K562 (cell line): Measurements from ENCODE around the gene PGP. TPM values are rescaled to one million over a fixed set of nuclear protein-coding genes. Genes with fewer than 3 reads are reported as not detected.

ENCODE experiments used
- ETV5 ChIP-seq: sonication (generic); formaldehyde crosslinking; IDR thresholded peaks from 2 replicates; pipeline ENCODE4 v1.4.0; 2020; ENCODE audit warnings: low read depth, mild to moderate bottlenecking, missing genetic modification reagents
- FIP1L1 ChIP-seq: fragments of 200-400 bp; formaldehyde crosslinking; IDR thresholded peaks from 2 replicates; pipeline ENCODE4 v1.6.1; 2018; ENCODE audit warnings: mild to moderate bottlenecking, low read depth, low read length; ENCODE audit not compliant: poor library complexity, severe bottlenecking
- KLF6 ChIP-seq: fragments of 250-450 bp; sonication (Bioruptor Pico); IDR thresholded peaks from 2 replicates; pipeline ENCODE4 v1.4.0; 2020; ENCODE audit warnings: mild to moderate bottlenecking, moderate library complexity, borderline replicate concordance
- MAFF ChIP-seq: IDR thresholded peaks from 2 replicates; pipeline ENCODE4 v1.6.1; 2012; ENCODE audit warnings: low read length, improper control_type of control experiment
- NFATC3 ChIP-seq: fragments of 450-650 bp; IDR thresholded peaks from 2 replicates; pipeline ENCODE4 v1.6.1; 2017; ENCODE audit warnings: mild to moderate bottlenecking
- SREBF1 ChIP-seq: fragments of 150-350 bp; IDR thresholded peaks from 2 replicates; pipeline ENCODE4 v1.6.1; 2014; ENCODE audit warnings: antibody characterized with exemption, low read depth, low read length, borderline replicate concordance
- TAF7 ChIP-seq: fragments of 450-650 bp; IDR thresholded peaks from 2 replicates; pipeline ENCODE4 v1.6.1; 2016; ENCODE audit warnings: missing genetic modification characterization, missing compliant biosample characterization
- YBX1 ChIP-seq: fragments of 450-650 bp; IDR thresholded peaks from 2 replicates; pipeline ENCODE4 v1.7.1; 2016; ENCODE audit warnings: mild to moderate bottlenecking
- ZNF3 ChIP-seq: fragments of 250-450 bp; sonication (Bioruptor Pico); IDR thresholded peaks from 2 replicates; pipeline ENCODE4 v1.5.0; 2021; ENCODE audit warnings: mild to moderate bottlenecking, moderate library complexity
- ZNF507 ChIP-seq: conservative IDR thresholded peaks from 2 replicates; pipeline ENCODE4 v1.6.1; 2017; ENCODE audit warnings: missing genetic modification characterization, missing compliant biosample characterization
- ZNF644 ChIP-seq: fragments of 200-800 bp; sonication (Bioruptor generic); IDR thresholded peaks from 2 replicates; pipeline ENCODE4 v1.6.1; 2016; ENCODE audit warnings: low read depth, missing genetic modification characterization, missing compliant biosample characterization
- polyA plus RNA-seq, 8 experiments: library from polyadenylated mRNA; depleted of rRNA in 4 of 8; stranded (reverse) in 5 of 8; unstranded in 3 of 8; fragments of >200 nt; fragmentation: Nextera tagmentation in 2 of 8; fragmentation: Illumina TruSeq in 1 of 8; extraction: Ambion mirVana in 2 of 8; extraction: Trizol in 1 of 8; gene quantifications; 2 replicates each; pipeline versions ENCODE4 v1.2.1 to v1.2.3, GENCODE V29; 2011 to 2014; ENCODE audit warnings: inconsistent platforms in 1 of 8, missing spikeins in 1 of 8
- total RNA-seq, 7 experiments: library from RNA; depleted of rRNA in 6 of 7; stranded (reverse); fragments of >200 nt in 6 of 7; fragmentation: Illumina TruSeq in 2 of 7; extraction: Trizol in 2 of 7; gene quantifications; 2 replicates each; pipeline versions ENCODE4 v1.2.1 to v1.2.3, GENCODE V29; 2011 to 2021; ENCODE audit warnings: low replicate concordance in 1 of 7
- TF ChIP-seq, protein P1 (sequence below), 2 experiments: IDR thresholded peaks; 2 replicates each; pipeline ENCODE4 v1.6.1; 2011; ENCODE audit warnings: borderline replicate concordance in 1 of 2, control low read depth in 1 of 2, low read depth in 1 of 2, low read length in 1 of 2, mild to moderate bottlenecking in 1 of 2, mixed read lengths in 1 of 2, moderate library complexity in 1 of 2; ENCODE audit not compliant: insufficient read depth in 1 of 2, insufficient read length in 1 of 2, poor library complexity in 1 of 2, severe bottlenecking in 1 of 2; ENCODE audit errors: extremely low read depth in 1 of 2
- TF ChIP-seq, protein P2 (sequence below): IDR thresholded peaks from 2 replicates; pipeline ENCODE4 v1.6.1; 2012; ENCODE audit warnings: low read depth, low read length, improper control_type of control experiment, borderline replicate concordance
- TF ChIP-seq, protein P3 (sequence below): fragments of 450-650 bp; formaldehyde crosslinking; IDR thresholded peaks from 2 replicates; pipeline ENCODE4 v1.4.0; 2020; ENCODE audit warnings: mild to moderate bottlenecking, mixed read lengths

The PGP gene
- total and polyA plus RNA-seq, 9 of the 15 experiments (the other 6 are each of a cell fraction or from before 2014, with no cell fraction given), result 1.1 to 57.6 (median 19.6) TPM

DNA sequence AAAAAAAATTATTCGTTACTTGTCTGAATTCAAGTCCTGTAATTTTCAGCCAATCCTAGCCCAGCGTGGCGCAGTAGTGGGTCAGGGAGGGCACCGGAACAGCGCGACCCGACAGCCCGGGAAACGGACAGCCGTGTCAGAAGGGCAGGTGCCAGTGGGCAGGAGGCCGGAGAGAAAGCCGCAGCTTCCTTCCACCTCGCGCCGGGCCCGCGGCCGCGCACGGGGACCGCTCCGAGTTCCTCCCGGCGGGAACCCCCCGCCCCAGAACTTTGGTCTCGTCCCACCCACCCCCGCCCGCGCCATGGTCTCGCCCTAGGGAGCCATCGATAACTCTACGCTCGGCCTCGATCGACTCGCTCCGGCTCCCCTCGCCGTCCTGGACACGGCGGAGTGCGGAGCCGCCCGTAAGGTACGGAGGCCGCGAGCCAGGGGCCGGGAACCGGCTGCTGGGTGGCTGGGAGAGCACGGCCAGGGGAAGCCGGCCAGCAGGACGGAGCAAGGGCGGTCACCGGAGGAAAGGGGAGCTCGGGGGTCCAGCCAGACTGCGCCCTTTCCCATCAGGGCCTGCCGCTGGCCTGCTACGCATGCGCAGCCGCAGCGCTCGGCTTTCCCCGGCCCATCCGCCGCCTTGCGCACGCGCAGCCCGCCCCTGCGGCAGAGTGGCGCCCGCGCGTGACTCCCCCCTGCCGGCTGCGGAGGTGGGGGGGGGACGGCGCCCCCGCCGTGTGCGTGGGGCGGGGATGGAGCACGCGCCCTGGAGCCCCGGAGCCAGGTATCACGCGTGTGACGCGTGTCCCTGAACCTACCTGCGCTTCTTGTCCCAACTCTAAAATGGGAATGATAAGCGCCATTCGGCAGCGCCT, 9.3 kb downstream of the PGP start, which contains the start of gene MLST8 (continued):
- TF ChIP-seq MAFF (peak; percentile 16; the same call in 1 of the 2 replicates), ZNF3 (CRISPR knock-in tag) (no peak), NFATC3 (no peak), KLF6 (CRISPR knock-in tag) (peak; percentile 57; the same call in 1 of the 2 replicates), SREBF1 (peak; percentile 60; the same call in 1 of the 2 replicates), ETV5 (CRISPR knock-in tag) (peak; percentile 36; the same call in 1 of the 2 replicates), YBX1 (no peak), TAF7 (tag) (peak; percentile 59), ZNF644 (tag) (peak; percentile 39; the same call in 1 of the 2 replicates), ZNF507 (no peak), FIP1L1 (peak; percentile 80)
- TF ChIP-seq, protein P1, sequence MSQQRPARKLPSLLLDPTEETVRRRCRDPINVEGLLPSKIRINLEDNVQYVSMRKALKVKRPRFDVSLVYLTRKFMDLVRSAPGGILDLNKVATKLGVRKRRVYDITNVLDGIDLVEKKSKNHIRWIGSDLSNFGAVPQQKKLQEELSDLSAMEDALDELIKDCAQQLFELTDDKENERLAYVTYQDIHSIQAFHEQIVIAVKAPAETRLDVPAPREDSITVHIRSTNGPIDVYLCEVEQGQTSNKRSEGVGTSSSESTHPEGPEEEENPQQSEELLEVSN (IDR thresholded peaks at IDR 0.05; ENCODE audit: borderline replicate concordance in 1 of 2, extremely low read depth in 1 of 2, insufficient read depth in 1 of 2, insufficient read length in 1 of 2, low read depth in 1 of 2, low read length in 1 of 2, poor library complexity in 1 of 2, severe bottlenecking in 1 of 2), result peak; percentile 27 to 75
- TF ChIP-seq, protein P2, sequence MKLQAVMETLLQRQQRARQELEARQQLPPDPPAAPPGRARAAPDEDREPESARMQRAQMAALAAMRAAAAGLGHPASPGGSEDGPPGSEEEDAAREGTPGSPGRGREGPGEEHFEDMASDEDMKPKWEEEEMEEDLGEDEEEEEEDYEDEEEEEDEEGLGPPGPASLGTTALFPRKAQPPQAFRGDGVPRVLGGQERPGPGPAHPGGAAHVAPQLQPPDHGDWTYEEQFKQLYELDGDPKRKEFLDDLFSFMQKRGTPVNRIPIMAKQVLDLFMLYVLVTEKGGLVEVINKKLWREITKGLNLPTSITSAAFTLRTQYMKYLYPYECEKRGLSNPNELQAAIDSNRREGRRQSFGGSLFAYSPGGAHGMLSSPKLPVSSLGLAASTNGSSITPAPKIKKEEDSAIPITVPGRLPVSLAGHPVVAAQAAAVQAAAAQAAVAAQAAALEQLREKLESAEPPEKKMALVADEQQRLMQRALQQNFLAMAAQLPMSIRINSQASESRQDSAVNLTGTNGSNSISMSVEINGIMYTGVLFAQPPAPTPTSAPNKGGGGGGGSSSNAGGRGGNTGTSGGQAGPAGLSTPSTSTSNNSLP, result peak; percentile 44; the same call in 1 of the 2 replicates
- TF ChIP-seq, protein P3, sequence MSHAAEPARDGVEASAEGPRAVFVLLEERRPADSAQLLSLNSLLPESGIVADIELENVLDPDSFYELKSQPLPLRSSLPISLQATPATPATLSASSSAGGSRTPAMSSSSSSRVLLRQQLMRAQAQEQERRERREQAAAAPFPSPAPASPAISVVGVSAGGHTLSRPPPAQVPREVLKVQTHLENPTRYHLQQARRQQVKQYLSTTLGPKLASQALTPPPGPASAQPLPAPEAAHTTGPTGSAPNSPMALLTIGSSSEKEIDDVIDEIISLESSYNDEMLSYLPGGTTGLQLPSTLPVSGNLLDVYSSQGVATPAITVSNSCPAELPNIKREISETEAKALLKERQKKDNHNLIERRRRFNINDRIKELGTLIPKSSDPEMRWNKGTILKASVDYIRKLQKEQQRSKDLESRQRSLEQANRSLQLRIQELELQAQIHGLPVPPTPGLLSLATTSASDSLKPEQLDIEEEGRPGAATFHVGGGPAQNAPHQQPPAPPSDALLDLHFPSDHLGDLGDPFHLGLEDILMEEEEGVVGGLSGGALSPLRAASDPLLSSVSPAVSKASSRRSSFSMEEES (CRISPR knock-in tag), result 0 out of 2 replicates have a peak, but pooled peaks have one; percentile 3
